Epithelial cell of proximal tubule (primary cell): ENCODE measurements around the gene LAMB3. TPM values are rescaled to one million over a fixed set of nuclear protein-coding genes. Genes with fewer than 3 reads are reported as not detected.

ENCODE experiments used
- DNase-seq: peaks from one replicate; pipeline ENCODE4 v3.0.0-alpha.2; 2011; ENCODE audit warnings: low read depth
- H3K4me3 ChIP-seq: 2 replicates; pipeline ENCODE4 v1.5.1; 2011; ENCODE audit warnings: low read depth, mild to moderate bottlenecking, low read length
- CTCF ChIP-seq: conservative IDR thresholded peaks from 2 replicates; pipeline ENCODE4 v1.5.1; 2012; ENCODE audit warnings: low read depth, mild to moderate bottlenecking, low read length
- total RNA-seq: library from RNA; depleted of rRNA; stranded (reverse); fragments of >200 nt; gene quantifications from 2 replicates; pipeline ENCODE4 v1.2.3, GENCODE V29; 2015

LAMB3 gene
- total RNA-seq, 1 donor from 2014 or later: 72.0 TPM

GRCh38 chr1:209617047-209617673, 35.1 kb downstream of the LAMB3 start:
- no peak for DNase-seq
- TF ChIP-seq CTCF: no peak

GRCh38 chr1:209616366-209617046, 35.7 kb downstream of the LAMB3 start:
- no peak overlapping the region for H3K4me3 ChIP-seq
- no peak for DNase-seq
- TF ChIP-seq CTCF: no peak

More at GRCh38 chr1:209617047-209617673, 35.1 kb downstream of the LAMB3 start:
- no peak overlapping the region for H3K4me3 ChIP-seq

GRCh38 chr1:209614906-209615305, 37.3 kb downstream of the LAMB3 start:
- TF ChIP-seq CTCF: no peak
- H3K4me3 ChIP-seq: no peak overlapping the region
- DNase-seq: no peak

- no peak for DNase-seq
- no peak overlapping the region for H3K4me3 ChIP-seq
- no peak for TF ChIP-seq CTCF
Observed at GRCh38 chr1:209614151-209614420, 38.1 kb downstream of the LAMB3 start.

- H3K4me3 ChIP-seq: no peak overlapping the region
- no peak for TF ChIP-seq CTCF
- no peak for DNase-seq
Observed at GRCh38 chr1:209613400-209614150, 38.6 kb downstream of the LAMB3 start.

- H3K4me3 ChIP-seq: no peak overlapping the region
- no peak for DNase-seq
- TF ChIP-seq CTCF: no peak
Observed at GRCh38 chr1:209612646-209613399, 39.4 kb downstream of the LAMB3 start.
